Effector memory CD4-positive, alpha-beta T cell (primary cell): ENCODE measurements around the gene RXRA.

ENCODE experiments used
- DNase-seq, 3 donors: peaks; one replicate each; pipeline ENCODE4 v3.0.0-alpha.2; 2020
- H3K27ac ChIP-seq: 2 replicates; pipeline ENCODE4 v1.7.0; 2013; ENCODE audit warnings: mild to moderate bottlenecking, low read length, moderate library complexity; ENCODE audit not compliant: insufficient read depth, poor library complexity, severe bottlenecking
- H3K27me3 ChIP-seq: replicated peaks from 2 replicates; pipeline ENCODE4 v1.7.0; 2013; ENCODE audit warnings: mild to moderate bottlenecking, low read length; ENCODE audit not compliant: insufficient read depth, control insufficient read depth, poor library complexity, severe bottlenecking
- H3K36me3 ChIP-seq: 2 replicates; pipeline ENCODE4 v1.7.0; 2013; ENCODE audit warnings: mild to moderate bottlenecking, low read length, moderate library complexity; ENCODE audit not compliant: control insufficient read depth, insufficient read depth
- H3K4me1 ChIP-seq: 2 replicates; pipeline ENCODE4 v1.7.0; 2013; ENCODE audit warnings: low read length, mild to moderate bottlenecking; ENCODE audit not compliant: control insufficient read depth, insufficient read depth, poor library complexity, severe bottlenecking
- H3K4me3 ChIP-seq: 2 replicates; pipeline ENCODE4 v1.7.0; 2013; ENCODE audit warnings: low read length, low read depth, mild to moderate bottlenecking; ENCODE audit not compliant: insufficient read depth, poor library complexity, severe bottlenecking
- H3K9me3 ChIP-seq: 2 replicates; pipeline ENCODE4 v1.7.0; 2013; ENCODE audit warnings: mild to moderate bottlenecking, low read length, moderate library complexity; ENCODE audit not compliant: control insufficient read depth

Gene RXRA

GRCh38 chr9:134330590-134330989, 4.3 kb downstream of the RXRA start:
- H3K9me3 ChIP-seq, result no peaks in the 10 kb centered on the region
- H3K4me1 ChIP-seq, result peaks cover 8% of the 10 kb centered on the region
- H3K27me3 ChIP-seq, result no peaks in the 10 kb centered on the region
- H3K36me3 ChIP-seq, result no peaks in the 10 kb centered on the region
- DNase-seq, result no peak
- H3K27ac ChIP-seq, result no peak overlapping the region
- H3K4me3 ChIP-seq, result no peak overlapping the region

GRCh38 chr9:134331186-134332025, 5.2 kb downstream of the RXRA start:
- H3K36me3 ChIP-seq, result no peaks in the 10 kb centered on the region
- H3K9me3 ChIP-seq, result no peaks in the 10 kb centered on the region
- H3K27me3 ChIP-seq, result no peaks in the 10 kb centered on the region
- DNase-seq, result no peak
- no peak overlapping the region for H3K27ac ChIP-seq
- peaks cover 8% of the 10 kb centered on the region for H3K4me1 ChIP-seq
- H3K4me3 ChIP-seq, result no peak overlapping the region

- Histone ChIP-seq H3K27me3 (no peaks in the 10 kb centered on the region), H3K4me1 (peaks cover 3% of the 10 kb centered on the region), H3K27ac (no peak overlapping the region), H3K36me3 (no peaks in the 10 kb centered on the region), H3K4me3 (no peak overlapping the region), H3K9me3 (no peaks in the 10 kb centered on the region)
- no peak for DNase-seq
Observed at GRCh38 chr9:134332266-134332665, 6.0 kb downstream of the RXRA start.

- H3K27ac ChIP-seq, result no peak overlapping the region
- H3K9me3 ChIP-seq, result no peaks in the 10 kb centered on the region
- no peaks in the 10 kb centered on the region for H3K36me3 ChIP-seq
- H3K27me3 ChIP-seq, result no peaks in the 10 kb centered on the region
- H3K4me1 ChIP-seq, result no peaks in the 10 kb centered on the region
- DNase-seq, result no peak
- H3K4me3 ChIP-seq, result no peak overlapping the region
Observed at GRCh38 chr9:134332841-134333233, 6.6 kb downstream of the RXRA start.

GRCh38 chr9:134333234-134333873, 7.1 kb downstream of the RXRA start:
- H3K4me1 ChIP-seq, result no peaks in the 10 kb centered on the region
- H3K9me3 ChIP-seq, result no peaks in the 10 kb centered on the region
- H3K4me3 ChIP-seq, result no peak overlapping the region
- no peaks in the 10 kb centered on the region for H3K27me3 ChIP-seq
- DNase-seq, result no peak
- H3K36me3 ChIP-seq, result no peaks in the 10 kb centered on the region
- no peak overlapping the region for H3K27ac ChIP-seq

- no peak for DNase-seq
- Histone ChIP-seq H3K4me3 (no peak overlapping the region), H3K4me1 (no peaks in the 10 kb centered on the region), H3K36me3 (no peaks in the 10 kb centered on the region), H3K27me3 (no peaks in the 10 kb centered on the region), H3K9me3 (no peaks in the 10 kb centered on the region), H3K27ac (no peak overlapping the region)
Observed at GRCh38 chr9:134333874-134334581, 7.8 kb downstream of the RXRA start.

- Histone ChIP-seq H3K27ac (no peak overlapping the region), H3K9me3 (no peaks in the 10 kb centered on the region), H3K4me1 (no peaks in the 10 kb centered on the region), H3K27me3 (no peaks in the 10 kb centered on the region), H3K36me3 (no peaks in the 10 kb centered on the region), H3K4me3 (no peak overlapping the region)
- DNase-seq, result no peak
Observed at GRCh38 chr9:134335061-134335460, 8.8 kb downstream of the RXRA start.

- Histone ChIP-seq H3K36me3 (no peaks in the 10 kb centered on the region), H3K27ac (no peak overlapping the region), H3K9me3 (no peaks in the 10 kb centered on the region), H3K27me3 (no peaks in the 10 kb centered on the region), H3K4me3 (no peak overlapping the region), H3K4me1 (no peaks in the 10 kb centered on the region)
- DNase-seq, result no peak
Observed at GRCh38 chr9:134335486-134336220, 9.4 kb downstream of the RXRA start.

GRCh38 chr9:134336228-134336627, 10.0 kb downstream of the RXRA start:
- H3K9me3 ChIP-seq, result no peaks in the 10 kb centered on the region
- H3K27me3 ChIP-seq, result no peaks in the 10 kb centered on the region
- H3K4me3 ChIP-seq, result no peak overlapping the region
- H3K27ac ChIP-seq, result no peak overlapping the region
- H3K36me3 ChIP-seq, result no peaks in the 10 kb centered on the region
- H3K4me1 ChIP-seq, result no peaks in the 10 kb centered on the region
- DNase-seq, result no peak
